Measurements from ENCODE around the gene TRPV6.

DNA sequence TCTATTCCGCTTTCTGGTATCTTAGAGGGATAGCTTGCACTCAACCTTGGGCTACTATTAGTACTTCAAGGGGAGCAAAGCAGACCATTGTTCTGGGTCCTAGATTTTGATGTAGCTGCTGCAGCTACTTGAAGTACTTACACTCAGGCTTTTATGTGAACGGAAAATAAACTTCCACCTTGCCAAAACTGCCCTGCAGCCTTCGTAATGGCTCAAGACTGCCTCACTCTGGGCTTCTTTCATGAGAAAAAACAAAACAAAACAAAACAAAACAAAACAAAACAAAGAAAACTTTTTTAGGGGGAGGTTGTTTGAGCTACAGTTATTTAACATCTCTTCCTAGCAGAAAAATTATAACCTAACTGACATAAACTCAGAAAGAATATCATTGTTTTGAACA lies 50.1 kb downstream of the TRPV6 start:
- no peak for TF ChIP-seq POLR2A (IDR thresholded peaks at IDR 0.05; ENCODE audit: borderline replicate concordance, extremely low read depth, insufficient read depth, insufficient read length)
- TF ChIP-seq, protein P1, sequence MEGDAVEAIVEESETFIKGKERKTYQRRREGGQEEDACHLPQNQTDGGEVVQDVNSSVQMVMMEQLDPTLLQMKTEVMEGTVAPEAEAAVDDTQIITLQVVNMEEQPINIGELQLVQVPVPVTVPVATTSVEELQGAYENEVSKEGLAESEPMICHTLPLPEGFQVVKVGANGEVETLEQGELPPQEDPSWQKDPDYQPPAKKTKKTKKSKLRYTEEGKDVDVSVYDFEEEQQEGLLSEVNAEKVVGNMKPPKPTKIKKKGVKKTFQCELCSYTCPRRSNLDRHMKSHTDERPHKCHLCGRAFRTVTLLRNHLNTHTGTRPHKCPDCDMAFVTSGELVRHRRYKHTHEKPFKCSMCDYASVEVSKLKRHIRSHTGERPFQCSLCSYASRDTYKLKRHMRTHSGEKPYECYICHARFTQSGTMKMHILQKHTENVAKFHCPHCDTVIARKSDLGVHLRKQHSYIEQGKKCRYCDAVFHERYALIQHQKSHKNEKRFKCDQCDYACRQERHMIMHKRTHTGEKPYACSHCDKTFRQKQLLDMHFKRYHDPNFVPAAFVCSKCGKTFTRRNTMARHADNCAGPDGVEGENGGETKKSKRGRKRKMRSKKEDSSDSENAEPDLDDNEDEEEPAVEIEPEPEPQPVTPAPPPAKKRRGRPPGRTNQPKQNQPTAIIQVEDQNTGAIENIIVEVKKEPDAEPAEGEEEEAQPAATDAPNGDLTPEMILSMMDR (IDR thresholded peaks at IDR 0.05 in 2 of 3, conservative IDR thresholded peaks at IDR 0.05 in 1 of 3; ENCODE audit: borderline replicate concordance in 1 of 3, insufficient read depth in 1 of 3, low read depth in 2 of 3, low read length in 2 of 3): no peak
- no peak for TF ChIP-seq SRF (IDR thresholded peaks at IDR 0.05; ENCODE audit: low read depth)
- no peak for TF ChIP-seq EZH2phosphoT487 (IDR thresholded peaks at IDR 0.05; ENCODE audit: borderline replicate concordance)
- TF ChIP-seq, protein P2, sequence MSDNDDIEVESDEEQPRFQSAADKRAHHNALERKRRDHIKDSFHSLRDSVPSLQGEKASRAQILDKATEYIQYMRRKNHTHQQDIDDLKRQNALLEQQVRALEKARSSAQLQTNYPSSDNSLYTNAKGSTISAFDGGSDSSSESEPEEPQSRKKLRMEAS (IDR thresholded peaks at IDR 0.05): no peak
- no peak for TF ChIP-seq EZH2 (IDR thresholded peaks at IDR 0.05)
- TF ChIP-seq CEBPB (IDR thresholded peaks at IDR 0.05; ENCODE audit: low read depth): no peak
- TF ChIP-seq ELF1 (IDR thresholded peaks at IDR 0.05; ENCODE audit: borderline replicate concordance, low read depth): no peak
- no peak for TF ChIP-seq TCF7L2 (IDR thresholded peaks at IDR 0.05; ENCODE audit: borderline replicate concordance, extremely low read depth, insufficient read depth, insufficient read length)
- no peak for TF ChIP-seq POLR2AphosphoS5 (IDR thresholded peaks at IDR 0.05; ENCODE audit: low read depth, low read length)
- no peak for TF ChIP-seq ZNF274 (IDR thresholded peaks at IDR 0.05; ENCODE audit: low read depth, low read length)
- TF ChIP-seq RAD21 (IDR thresholded peaks at IDR 0.05; ENCODE audit: low read depth): no peak
